KBM-7 (cell line): ENCODE measurements around the gene DDAH1.
A peak's percentile ranks its signal among the peaks of the same experiment; 100 is the strongest.

Experiments used
- DNase-seq: peaks from one replicate; pipeline ENCODE4 v3.0.0-alpha.2; 2015
- in situ Hi-C: fragments of 300-500 bp; cut with MboI; formaldehyde crosslinking; loops from 2 replicates; pipeline ENCODE4 v1.14.3; 2020; ENCODE audit warnings: low sequenced_read_pairs, low pct_unique_long_range_greater_than_20kb, mixed read lengths

The DDAH1 gene

GRCh38 chr1:85320371-85321131 is 144.4 kb downstream of the DDAH1 start:
- DNase-seq, result no peak
- in situ Hi-C loops, result no loop called here

GRCh38 chr1:85319931-85320330 is 145.0 kb downstream of the DDAH1 start:
- no peak for DNase-seq
- in situ Hi-C loops, result no loop called here

- in situ Hi-C loops, result no loop called here
- no peak for DNase-seq
Measured at GRCh38 chr1:85319491-85319890, 145.5 kb downstream of the DDAH1 start.

DNA sequence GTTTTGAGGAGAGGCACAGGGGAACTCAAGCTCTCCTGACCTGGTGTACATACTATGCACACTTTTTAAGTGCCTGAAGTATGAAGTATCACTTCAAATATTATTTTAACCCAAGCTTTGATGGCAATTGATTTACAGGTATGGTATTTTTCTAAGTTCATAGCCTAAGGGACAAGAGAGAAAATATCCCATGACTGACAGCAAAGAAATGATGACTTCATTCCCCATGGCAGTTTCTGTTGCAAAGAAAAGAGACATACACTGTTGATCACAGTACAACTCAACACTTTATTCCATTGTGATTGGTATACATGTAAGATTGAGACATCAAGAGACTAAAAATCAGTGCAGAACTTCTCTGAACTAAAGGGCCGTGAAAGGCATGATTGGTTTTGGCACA is 146.7 kb downstream of the DDAH1 start:
- in situ Hi-C loops, result no loop called here

GRCh38 chr1:85317560-85317959 is 147.4 kb downstream of the DDAH1 start:
- in situ Hi-C loops, result no loop called here
- DNase-seq, result no peak

More for the DNA sequence above, 146.7 kb downstream of the DDAH1 start:
- DNase-seq, result no peak

GRCh38 chr1:85316321-85316720 is 148.6 kb downstream of the DDAH1 start:
- no peak for DNase-seq
- in situ Hi-C loops, result no loop called here

GRCh38 chr1:85315789-85316188 is 149.2 kb downstream of the DDAH1 start:
- no peak for DNase-seq
- in situ Hi-C loops, result no loop called here

DNA sequence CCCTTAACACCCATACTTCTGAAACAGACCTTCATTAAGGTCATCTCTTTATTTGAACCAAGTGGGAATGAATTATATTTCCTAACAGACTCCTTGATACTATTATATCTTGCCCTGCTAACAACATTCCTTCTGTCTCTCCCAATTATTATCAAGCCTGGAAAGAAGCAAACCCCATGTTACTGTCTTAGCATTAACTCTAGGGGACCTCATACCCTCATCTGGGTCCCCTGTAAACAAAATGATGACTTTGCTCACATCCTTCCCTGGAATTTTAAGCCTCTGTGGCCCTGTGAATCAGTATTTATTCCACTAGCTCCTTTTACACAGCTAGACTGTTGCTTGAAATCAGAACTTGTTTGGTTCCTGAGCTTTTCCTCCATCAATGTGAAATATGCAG is 150.2 kb downstream of the DDAH1 start:
- no peak for DNase-seq
- in situ Hi-C loops, result no loop called here

- in situ Hi-C loops, result no loop called here
- no peak for DNase-seq
Measured at GRCh38 chr1:85313888-85314696, 150.9 kb downstream of the DDAH1 start.

DNA sequence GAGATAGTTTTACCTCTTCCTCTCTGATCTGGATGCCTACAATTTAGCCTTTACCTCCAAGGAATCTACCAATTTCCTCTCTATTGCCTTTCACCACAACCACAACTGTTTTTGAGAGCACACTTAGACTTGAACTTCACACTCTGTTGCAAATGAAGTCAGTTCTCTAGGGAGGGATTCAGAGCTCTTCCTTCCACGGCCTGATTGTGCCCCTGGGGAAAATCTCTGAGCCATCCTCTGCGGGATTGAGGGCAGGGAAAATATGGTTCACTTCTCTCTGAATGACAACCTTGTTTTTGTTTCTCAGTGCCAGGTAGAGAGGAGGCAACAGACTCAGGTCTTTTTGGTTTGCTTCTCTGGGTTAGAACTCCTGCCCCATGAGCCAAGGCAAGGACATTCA is 153.1 kb downstream of the DDAH1 start:
- DNase-seq, result no peak
- in situ Hi-C loops, result no loop called here

- in situ Hi-C loops, result no loop called here
Measured at GRCh38 chr1:85308833-85309350, 156.1 kb downstream of the DDAH1 start.

GRCh38 chr1:85307987-85308832 is 156.7 kb downstream of the DDAH1 start:
- in situ Hi-C loops, result no loop called here
- peak; percentile 89 for DNase-seq

More at GRCh38 chr1:85308833-85309350, 156.1 kb downstream of the DDAH1 start:
- no peak for DNase-seq

GRCh38 chr1:85306236-85306635 is 158.7 kb downstream of the DDAH1 start:
- DNase-seq, result no peak
- in situ Hi-C loops, result no loop called here

GRCh38 chr1:85303440-85304162 is 161.4 kb downstream of the DDAH1 start:
- in situ Hi-C loops, result no loop called here
- no peak for DNase-seq

DNA sequence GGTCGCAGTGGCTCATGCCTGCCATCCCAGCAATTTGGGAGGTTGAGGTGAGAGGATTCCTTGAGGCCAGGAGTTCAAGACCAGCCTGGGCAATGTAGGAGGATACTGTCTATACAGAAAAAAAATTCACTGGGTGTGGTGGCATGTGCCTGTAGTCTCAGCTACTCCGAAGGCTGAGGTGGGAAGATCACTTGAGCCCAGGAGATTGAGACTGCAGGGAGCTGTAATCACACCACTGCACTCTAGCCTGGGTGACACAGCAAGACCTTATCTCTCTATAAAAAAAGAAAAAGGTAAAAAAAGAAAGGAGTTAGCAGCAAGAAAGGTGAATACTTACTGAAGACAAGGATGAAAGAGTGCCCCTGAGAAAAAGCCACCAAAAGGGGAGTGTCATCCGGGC is 164.8 kb downstream of the DDAH1 start:
- in situ Hi-C loops, result no loop called here

GRCh38 chr1:85297855-85298629 is 166.9 kb downstream of the DDAH1 start:
- in situ Hi-C loops, result no loop called here
- peak; percentile 76 for DNase-seq

More for the DNA sequence above, 164.8 kb downstream of the DDAH1 start:
- DNase-seq, result no peak

- in situ Hi-C loops, result no loop called here
- no peak for DNase-seq
Measured at GRCh38 chr1:85297538-85297854, 167.5 kb downstream of the DDAH1 start.

DNA sequence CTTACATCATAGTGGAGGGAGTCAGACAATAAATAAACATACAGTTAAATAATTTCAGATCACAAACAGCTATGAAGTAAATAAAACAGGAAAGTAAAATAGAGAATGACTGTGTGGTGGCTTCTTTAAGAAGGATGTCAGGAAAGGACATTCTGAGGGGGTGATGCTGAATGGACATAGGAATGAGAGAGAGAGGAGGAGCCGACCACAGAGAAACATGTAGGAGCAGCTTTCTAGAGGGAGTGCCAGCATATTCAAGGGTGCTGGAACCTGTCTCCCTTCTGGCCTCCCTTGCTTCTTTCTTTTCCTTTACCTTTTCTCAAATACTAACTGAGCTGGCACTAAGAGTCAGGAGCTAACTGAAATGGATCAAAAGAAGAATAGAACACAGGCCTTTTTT is 168.0 kb downstream of the DDAH1 start:
- in situ Hi-C loops, result no loop called here
- no peak for DNase-seq
